G401 (cell line): Measurements from ENCODE around the gene OR6C76. TPM values are rescaled to one million over a fixed set of nuclear protein-coding genes. Genes with fewer than 3 reads are reported as not detected.
"Not testable (repeated sequence)": the region's sequence is repeated elsewhere in the genome, so short reads cannot be mapped to it uniquely, and the experiment has no call there.

Experiments used
- DNase-seq: peaks from one replicate; pipeline ENCODE4 v3.0.0-alpha.2; 2015; ENCODE audit warnings: low spot score
- in situ Hi-C: cut with HindIII; loops from 2 replicates; pipeline ENCODE4 v1.10.0; 2016; ENCODE audit warnings: low sequenced_read_pairs, mixed read lengths
- total RNA-seq: library from RNA; depleted of rRNA; stranded (reverse); fragments of >200 nt; shearing (Covaris generic); gene quantifications from 2 replicates; pipeline ENCODE4 v1.2.3, GENCODE V29; 2014; rRNA removed

Gene OR6C76
- total RNA-seq = not detected in 2 replicates

DNA sequence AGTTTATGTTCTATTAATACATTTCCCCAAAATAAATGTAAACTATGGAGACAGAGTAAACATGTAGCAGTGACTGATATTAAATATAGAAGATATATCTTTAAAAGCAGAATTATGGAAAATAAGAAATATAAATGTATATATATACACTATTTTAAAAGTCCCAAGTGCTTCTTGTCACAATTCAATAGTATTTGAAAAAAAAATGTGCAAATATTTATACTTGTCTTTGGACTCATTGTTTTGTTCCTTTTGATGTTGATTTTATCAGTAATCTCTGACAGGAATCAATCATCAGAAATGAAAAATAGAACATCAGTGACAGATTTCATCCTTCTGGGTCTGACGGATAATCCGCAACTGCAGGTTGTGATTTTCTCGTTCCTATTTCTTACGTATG is at the start of gene OR6C76:
Gene OR6C76 (plus strand): TSS at position 301 of the 400 bp plus-strand sequence. CDS start 0 bp downstream, at position 301.
- in situ Hi-C loops = no loop called here

DNA sequence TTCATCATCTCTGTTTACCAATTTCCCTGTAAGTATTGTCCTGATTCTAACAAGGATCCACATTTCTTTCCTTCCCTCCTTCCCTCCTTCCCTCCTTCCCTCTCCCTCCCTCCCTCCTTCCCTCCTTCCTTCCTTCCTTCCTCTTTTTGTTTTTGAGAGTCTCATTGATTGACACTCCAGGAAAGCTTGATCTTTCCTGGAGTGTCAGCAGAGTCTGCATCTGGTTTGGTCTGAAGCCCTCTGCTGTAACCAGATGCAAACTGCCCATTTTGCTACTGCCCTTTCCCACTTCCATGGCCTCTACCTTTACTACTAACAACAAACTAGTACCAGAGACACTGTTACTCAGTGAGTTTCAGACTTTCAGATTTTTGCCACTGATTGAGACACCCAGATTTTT is 40.2 kb upstream of the OR6C76 start:
- DNase-seq = no peak
- in situ Hi-C loops = no loop called here

More for the DNA sequence above, at the start of gene OR6C76:
- DNase-seq = no peak

DNA sequence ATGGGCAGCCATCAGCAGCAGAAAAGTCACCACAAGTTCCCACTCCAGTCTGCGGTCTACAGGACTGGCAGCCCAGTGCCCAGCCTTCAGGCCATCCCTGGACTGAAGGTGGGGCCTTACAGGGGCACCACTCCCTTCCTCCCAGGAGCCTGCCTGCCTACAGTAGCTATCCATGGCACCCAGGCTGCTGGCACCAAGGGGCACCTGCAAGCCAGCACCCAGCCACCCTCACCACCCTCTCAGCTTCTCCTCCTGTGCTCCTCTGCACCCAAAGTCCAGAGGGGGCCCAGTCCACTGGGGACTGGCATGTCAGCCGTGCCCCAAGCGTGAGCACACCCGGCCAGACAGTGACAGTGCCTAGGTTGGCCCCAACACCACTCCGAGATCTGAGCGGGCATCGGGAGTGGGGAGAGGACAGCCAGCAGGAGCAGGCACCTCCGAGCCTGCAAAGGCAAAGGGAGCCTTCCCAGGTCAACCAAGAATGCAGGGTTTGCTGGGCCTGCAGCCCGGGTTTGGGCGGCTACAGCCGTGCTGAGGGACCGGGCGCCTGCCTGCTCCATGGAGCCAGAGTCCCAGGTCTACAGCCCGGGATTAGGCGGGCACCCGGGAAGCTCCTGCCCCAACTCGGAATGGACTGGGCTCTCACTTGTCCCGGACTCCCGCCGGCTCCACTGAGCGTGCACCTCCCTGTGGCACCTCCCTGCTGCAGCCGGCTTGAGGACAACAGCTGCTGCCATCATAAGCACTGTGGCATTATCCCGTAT is 33.8 kb upstream of the OR6C76 start:
- in situ Hi-C loops = no loop called here
- DNase-seq = no peak

DNA sequence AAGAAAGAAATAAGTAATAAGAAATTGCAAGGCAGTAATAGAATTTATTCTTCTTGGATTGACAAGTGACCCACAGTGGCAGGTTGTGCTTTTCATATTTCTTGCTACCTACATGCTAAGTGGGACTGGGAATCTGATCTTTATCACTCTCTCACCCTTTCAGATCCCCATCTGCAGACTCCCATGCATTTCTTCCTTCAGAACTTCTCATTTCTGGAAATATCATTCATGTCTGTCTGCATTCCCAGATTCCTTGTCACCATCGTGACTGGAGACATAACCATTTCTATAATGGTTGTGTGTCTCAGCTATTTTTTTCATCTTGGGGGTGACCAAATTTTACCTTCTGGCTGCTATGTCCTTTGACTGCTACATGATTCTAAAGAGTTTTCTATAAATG is 29.7 kb upstream of the OR6C76 start:
- DNase-seq = no peak
- in situ Hi-C loops = no loop called here

- in situ Hi-C loops = no loop called here
- DNase-seq = no peak
These were observed 25.8 kb upstream of the OR6C76 start, which contains the start of gene OR6C65 for GRCh38 chr12:55400229-55400628. Gene OR6C65 (plus strand): TSS chr12:55400529. CDS start chr12:55400529, 0 bp downstream.

GRCh38 chr12:55407866-55408265 is 18.2 kb upstream of the OR6C76 start:
- in situ Hi-C loops = no loop called here
- DNase-seq = no peak

DNA sequence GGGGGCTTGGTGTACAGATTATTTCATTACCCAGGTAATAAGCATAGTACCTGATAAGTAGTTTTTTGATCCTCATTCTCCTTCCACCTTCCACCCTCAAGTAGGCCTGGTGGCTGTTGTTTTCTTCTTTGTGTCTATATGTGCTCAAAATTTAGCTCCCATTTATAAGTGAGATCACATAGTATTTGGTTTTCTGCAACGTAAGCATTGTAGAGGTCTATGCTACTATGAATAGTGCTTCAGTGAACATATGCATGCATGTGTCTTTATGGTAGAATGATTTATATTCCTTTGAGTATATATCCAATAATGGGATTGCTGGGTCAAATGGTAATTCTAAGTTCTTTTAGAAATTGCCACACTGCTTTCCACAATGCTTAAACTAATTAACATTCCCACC is 16.9 kb upstream of the OR6C76 start:
- in situ Hi-C loops = not testable (repeated sequence)

GRCh38 chr12:55412138-55412537 is 13.9 kb upstream of the OR6C76 start:
- in situ Hi-C loops, DNase-seq: not testable (repeated sequence)

More for the DNA sequence above, 16.9 kb upstream of the OR6C76 start:
- DNase-seq = not testable (repeated sequence)

DNA sequence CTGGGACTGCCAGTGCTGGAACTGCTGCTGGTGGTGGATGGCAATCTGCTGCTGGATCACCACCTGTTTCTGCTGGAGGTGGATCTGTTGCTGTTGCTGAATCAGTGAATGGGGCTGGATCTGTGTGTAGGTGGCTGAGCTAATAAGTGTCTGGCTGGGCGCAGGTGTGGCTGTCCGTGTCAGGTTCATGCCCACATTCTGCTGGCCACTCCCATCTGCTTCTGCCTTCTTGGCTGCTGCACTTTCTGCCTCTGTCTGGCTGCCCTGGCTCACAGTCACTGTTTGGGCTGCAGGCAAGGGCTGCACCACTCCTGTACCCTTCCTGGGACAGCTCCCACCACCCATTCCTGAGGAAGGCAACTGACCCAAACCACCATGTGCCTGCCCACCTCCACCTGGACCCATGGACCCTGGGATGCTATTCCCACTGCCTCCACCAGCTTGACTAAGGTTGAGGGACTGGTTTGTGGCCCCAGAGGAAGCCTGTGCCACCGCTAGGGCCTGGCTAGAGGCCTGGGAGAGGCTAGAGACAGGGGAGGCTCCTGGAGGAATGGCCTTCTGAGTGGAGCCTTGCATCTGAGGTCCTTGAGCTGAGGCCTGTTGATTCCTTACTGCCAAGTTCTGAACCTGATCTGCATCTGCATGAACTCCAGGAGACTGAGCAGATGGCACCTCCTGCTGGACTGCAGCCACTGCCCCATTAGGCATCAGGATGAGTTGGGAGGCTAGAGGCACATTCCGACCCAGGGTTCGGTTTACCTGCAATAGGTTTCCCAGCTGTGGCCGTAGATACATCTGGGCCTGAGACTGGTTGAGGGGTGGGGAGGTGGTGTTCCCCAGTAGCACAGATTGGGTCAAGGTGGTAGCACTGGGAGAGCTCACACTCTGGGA is 12.3 kb upstream of the OR6C76 start:
- in situ Hi-C loops, DNase-seq: not testable (repeated sequence)

GRCh38 chr12:55414396-55414823 is 11.6 kb upstream of the OR6C76 start:
- DNase-seq, in situ Hi-C loops: not testable (repeated sequence)

DNA sequence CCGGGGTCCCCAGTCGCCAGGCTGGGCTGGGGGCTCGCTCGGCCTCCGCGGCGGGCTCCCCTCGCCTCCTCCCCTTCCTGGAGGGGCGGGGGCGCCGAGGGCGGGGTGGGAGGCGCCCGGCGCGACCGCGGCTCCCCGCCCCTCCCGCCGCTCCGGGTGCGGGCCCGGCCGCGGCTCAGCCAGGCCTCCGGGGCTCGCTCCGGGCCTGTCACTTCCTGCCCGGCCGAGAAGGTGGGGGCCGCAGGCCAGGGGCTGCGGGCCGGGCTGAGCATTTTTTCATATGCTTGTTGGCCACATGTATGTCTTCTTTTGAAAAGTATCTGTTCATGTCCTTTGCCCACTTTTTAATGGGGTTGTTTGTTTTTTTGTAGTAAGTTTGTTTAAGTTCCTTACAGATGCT is 11.2 kb upstream of the OR6C76 start:
- DNase-seq, in situ Hi-C loops: not testable (repeated sequence)

GRCh38 chr12:55416961-55417360 is 9.1 kb upstream of the OR6C76 start:
- no peak for DNase-seq
- in situ Hi-C loops = no loop called here

DNA sequence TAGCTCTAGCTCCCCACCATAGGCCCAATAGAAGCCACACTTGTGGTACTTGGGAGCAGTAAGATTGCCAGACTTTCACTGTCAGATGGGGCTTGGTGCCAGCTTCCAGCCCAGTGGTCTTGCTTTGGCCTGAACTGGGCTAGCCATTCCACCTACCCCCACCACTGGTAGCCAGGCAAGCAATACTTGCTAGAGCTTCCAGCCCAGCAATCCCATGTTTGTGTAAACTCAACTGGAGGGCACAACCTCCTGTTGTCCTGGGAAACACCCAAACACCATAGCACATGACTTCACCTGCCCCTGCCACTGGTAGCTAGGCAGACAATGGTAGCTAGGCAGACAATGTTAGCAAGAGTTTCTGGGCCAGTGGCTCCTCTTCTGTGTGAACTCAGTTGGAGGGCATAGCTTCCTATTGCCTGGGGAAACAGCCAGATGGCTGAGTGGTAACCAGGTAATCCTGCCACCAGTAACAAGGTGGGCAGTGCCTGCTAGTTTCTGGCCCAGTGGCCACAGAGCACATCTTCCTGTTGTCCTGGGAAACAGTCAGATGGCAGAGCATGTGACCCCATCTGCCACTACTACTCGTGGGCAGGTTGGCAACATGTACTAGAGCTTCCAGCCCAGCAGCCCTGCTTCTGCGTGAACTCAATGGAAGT is 5.6 kb upstream of the OR6C76 start:
- DNase-seq = no peak
- in situ Hi-C loops = no loop called here

GRCh38 chr12:55428331-55429243 is 2.5 kb downstream of the OR6C76 start:
- in situ Hi-C loops = no loop called here
- no peak for DNase-seq

- DNase-seq, in situ Hi-C loops: not testable (repeated sequence)
These were observed 15.2 kb downstream of the OR6C76 start for GRCh38 chr12:55441233-55441632.

GRCh38 chr12:55443776-55444175 is 17.7 kb downstream of the OR6C76 start, which contains the start of gene OR6C2:
Gene OR6C2 (plus strand): TSS chr12:55444076. CDS start chr12:55452214, 8,138 bp downstream.
- in situ Hi-C loops = no loop called here
- DNase-seq = no peak

- in situ Hi-C loops = no loop called here
- no peak for DNase-seq
These were observed 19.3 kb downstream of the OR6C76 start for GRCh38 chr12:55445357-55445756.

- in situ Hi-C loops = no loop called here
- no peak for DNase-seq
These were observed 20.3 kb downstream of the OR6C76 start for GRCh38 chr12:55446326-55446725.
